ENCODE results near the gene ZFP62.

GRCh38 chr5:180860887-180861822, at the start of gene ZFP62:
- TF ChIP-seq JUND (IDR thresholded peaks at IDR 0.05) (peak; percentile 30; the same call in 1 of the 2 replicates), CTCF (IDR thresholded peaks at IDR 0.05 in 2 of 3, conservative IDR thresholded peaks at IDR 0.05 in 1 of 3; ENCODE audit: borderline replicate concordance in 1 of 3, insufficient read depth in 1 of 3, low read depth in 2 of 3, low read length in 2 of 3) (peak in 1 of 3 experiments; percentile 5; a peak in 1 of 6 replicates), EZH2phosphoT487 (IDR thresholded peaks at IDR 0.05; ENCODE audit: borderline replicate concordance) (no peak)
